ENCODE measurements around the gene SHCBP1L. TPM values are rescaled to one million over a fixed set of nuclear protein-coding genes. Genes with fewer than 3 reads are reported as not detected.
"Not testable (repeated sequence)": the region's sequence is repeated elsewhere in the genome, so short reads cannot be mapped to it uniquely, and the experiment has no call there.

SHCBP1L gene
- total RNA-seq, 4 donors from 2014 or later: 0.11 TPM; not detected in 3

GRCh38 chr1:182955596-182956588 lies 2.9 kb upstream of the SHCBP1L start:
- H3K9me3 ChIP-seq: no peaks in the 10 kb centered on the region
- H3K4me3 ChIP-seq: no peak overlapping the region
- 94% methylated on average over 8 of the region's 9 CpGs for WGBS
- no peaks in the 10 kb centered on the region for H3K36me3 ChIP-seq
- H3K4me1 ChIP-seq: peaks cover 8 to 11% (median 10%) of the 10 kb centered on the region in 4 donors
- H3K27me3 ChIP-seq: peaks cover 0 to 15% (median 9%) of the 10 kb centered on the region in 4 donors
- no peak overlapping the region for H3K27ac ChIP-seq (replicated peaks in 1 of 4)
- TF ChIP-seq, protein P1, sequence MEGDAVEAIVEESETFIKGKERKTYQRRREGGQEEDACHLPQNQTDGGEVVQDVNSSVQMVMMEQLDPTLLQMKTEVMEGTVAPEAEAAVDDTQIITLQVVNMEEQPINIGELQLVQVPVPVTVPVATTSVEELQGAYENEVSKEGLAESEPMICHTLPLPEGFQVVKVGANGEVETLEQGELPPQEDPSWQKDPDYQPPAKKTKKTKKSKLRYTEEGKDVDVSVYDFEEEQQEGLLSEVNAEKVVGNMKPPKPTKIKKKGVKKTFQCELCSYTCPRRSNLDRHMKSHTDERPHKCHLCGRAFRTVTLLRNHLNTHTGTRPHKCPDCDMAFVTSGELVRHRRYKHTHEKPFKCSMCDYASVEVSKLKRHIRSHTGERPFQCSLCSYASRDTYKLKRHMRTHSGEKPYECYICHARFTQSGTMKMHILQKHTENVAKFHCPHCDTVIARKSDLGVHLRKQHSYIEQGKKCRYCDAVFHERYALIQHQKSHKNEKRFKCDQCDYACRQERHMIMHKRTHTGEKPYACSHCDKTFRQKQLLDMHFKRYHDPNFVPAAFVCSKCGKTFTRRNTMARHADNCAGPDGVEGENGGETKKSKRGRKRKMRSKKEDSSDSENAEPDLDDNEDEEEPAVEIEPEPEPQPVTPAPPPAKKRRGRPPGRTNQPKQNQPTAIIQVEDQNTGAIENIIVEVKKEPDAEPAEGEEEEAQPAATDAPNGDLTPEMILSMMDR (IDR thresholded peaks at IDR 0.05): no peak
- TF ChIP-seq POLR2A (IDR thresholded peaks at IDR 0.05; ENCODE audit: low read depth): no peak
- TF ChIP-seq EP300 (IDR thresholded peaks at IDR 0.05): no peak
- TF ChIP-seq POLR2AphosphoS5 (IDR thresholded peaks at IDR 0.05): no peak
- DNase-seq (ENCODE audit: extremely low spot score): no peak
- intact Hi-C loops (cut with DNase I): no loop called here

- no peak for DNase-seq (ENCODE audit: extremely low spot score)
- H3K9me3 ChIP-seq: no peaks in the 10 kb centered on the region
- TF ChIP-seq, protein P1 (IDR thresholded peaks at IDR 0.05): no peak
- TF ChIP-seq POLR2AphosphoS5 (IDR thresholded peaks at IDR 0.05): no peak
- TF ChIP-seq POLR2A (IDR thresholded peaks at IDR 0.05; ENCODE audit: low read depth): no peak
- TF ChIP-seq EP300 (IDR thresholded peaks at IDR 0.05): no peak
- H3K27ac ChIP-seq (replicated peaks in 1 of 4): no peak overlapping the region
- 67% methylated on average over 3 of the region's 3 CpGs for WGBS
- no peak overlapping the region for H3K4me3 ChIP-seq
- H3K36me3 ChIP-seq: no peaks in the 10 kb centered on the region
- H3K27me3 ChIP-seq: peaks cover 0 to 15% (median 9%) of the 10 kb centered on the region in 4 donors
- intact Hi-C loops (cut with DNase I): no loop called here
- peaks cover 8 to 11% (median 10%) of the 10 kb centered on the region in 4 donors for H3K4me1 ChIP-seq
Observed at GRCh38 chr1:182953826-182954225, 860 bp upstream of the SHCBP1L start.

GRCh38 chr1:182943336-182943735 lies 9.6 kb downstream of the SHCBP1L start:
- H3K27ac ChIP-seq (replicated peaks in 1 of 4); intact Hi-C loops (cut with DNase I); H3K27me3 ChIP-seq; H3K9me3 ChIP-seq; H3K4me3 ChIP-seq; DNase-seq (ENCODE audit: extremely low spot score); H3K36me3 ChIP-seq; H3K4me1 ChIP-seq: not testable (repeated sequence)
- WGBS: 98% methylated on average over 6 of the region's 6 CpGs

DNA sequence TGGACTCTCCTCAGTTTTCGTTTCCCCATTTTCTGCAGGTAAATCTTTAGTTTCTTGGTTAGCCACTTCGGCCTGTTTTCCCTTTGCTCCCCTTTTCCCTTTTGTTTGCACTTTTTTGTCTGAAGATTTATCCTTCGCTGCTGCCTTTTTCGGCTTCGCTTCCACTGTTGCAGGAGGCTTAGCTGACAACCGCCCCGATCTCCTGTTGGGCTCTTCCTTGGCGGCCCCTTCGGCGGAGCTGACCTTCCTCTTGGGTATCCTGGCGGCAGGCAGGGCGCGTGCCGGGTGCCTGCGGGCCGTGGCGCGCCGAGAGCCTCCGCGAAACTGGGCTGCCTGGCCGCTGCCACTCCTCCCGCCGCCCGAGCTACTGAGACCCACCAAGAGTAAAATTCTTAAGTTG lies 10.8 kb downstream of the SHCBP1L start:
- H3K27me3 ChIP-seq; H3K9me3 ChIP-seq; H3K4me1 ChIP-seq; DNase-seq (ENCODE audit: extremely low spot score); H3K36me3 ChIP-seq; H3K27ac ChIP-seq (replicated peaks in 1 of 4); intact Hi-C loops (cut with DNase I); H3K4me3 ChIP-seq: not testable (repeated sequence)
- 32% methylated on average over 25 of the region's 25 CpGs for WGBS

DNA sequence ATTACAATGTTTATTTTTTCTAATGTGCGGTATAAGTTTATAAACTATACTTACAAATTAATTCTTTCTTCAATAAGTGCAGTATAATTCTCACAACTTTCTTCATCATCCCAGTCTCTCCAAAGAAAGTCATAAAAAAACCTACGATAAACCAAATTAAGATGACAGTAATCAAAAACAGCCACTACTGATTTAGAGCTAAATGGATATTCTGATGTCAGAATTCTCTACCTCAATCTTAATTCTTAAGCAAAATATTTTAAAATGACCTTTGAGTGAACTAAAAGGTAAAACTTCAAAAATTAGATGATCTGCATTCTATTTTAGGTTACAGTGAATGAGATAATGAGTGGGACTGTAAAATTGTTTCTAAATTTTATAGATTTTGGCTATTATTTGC lies 13.6 kb downstream of the SHCBP1L start:
- intact Hi-C loops (cut with DNase I): no loop called here
- TF ChIP-seq POLR2A (IDR thresholded peaks at IDR 0.05; ENCODE audit: low read depth): no peak
- TF ChIP-seq, protein P1 (IDR thresholded peaks at IDR 0.05): no peak
- no peak for TF ChIP-seq EP300 (IDR thresholded peaks at IDR 0.05)
- TF ChIP-seq POLR2AphosphoS5 (IDR thresholded peaks at IDR 0.05): no peak
- no peaks in the 10 kb centered on the region for H3K36me3 ChIP-seq
- H3K27ac ChIP-seq (replicated peaks in 1 of 4): no peak overlapping the region
- no peak for DNase-seq (ENCODE audit: extremely low spot score)
- 95% methylated on average over 2 of the region's 2 CpGs for WGBS
- peaks cover 0 to 4% (median 2%) of the 10 kb centered on the region in 4 donors for H3K4me1 ChIP-seq
- no peak overlapping the region for H3K4me3 ChIP-seq
- peaks cover 0 to 8% (median 5%) of the 10 kb centered on the region in 4 donors for H3K27me3 ChIP-seq
- H3K9me3 ChIP-seq: peaks cover 0 to 7% (median 2%) of the 10 kb centered on the region in 4 donors
